Sigmoid colon (tissue), 4 donors: ENCODE measurements around the gene AP4S1.

Source experiments
- CTCF ChIP-seq, 4 experiments: fragments of 450-650 bp in 3 of 4; fragments of 200-600 bp in 1 of 4; IDR thresholded peaks; one replicate each; pipeline ENCODE4 v1.5.1; 2016 to 2019; ENCODE audit warnings: antibody characterized with exemption in 4 of 4, mild to moderate bottlenecking in 3 of 4, moderate library complexity in 2 of 4
- EP300 ChIP-seq, 4 donors: sonication (generic); formaldehyde crosslinking; IDR thresholded peaks; one replicate each; pipeline ENCODE4 v1.6.1; 2017; ENCODE audit warnings: antibody characterized with exemption in 4 of 4
- POLR2A ChIP-seq, 2 donors: fragments of 450-650 bp; IDR thresholded peaks; one replicate each; pipeline ENCODE4 v1.6.1; 2016; ENCODE audit warnings: antibody characterized with exemption in 2 of 2, mild to moderate bottlenecking in 2 of 2, moderate library complexity in 2 of 2
- POLR2AphosphoS5 ChIP-seq, 4 donors: sonication (generic); formaldehyde crosslinking; IDR thresholded peaks; one replicate each; pipeline ENCODE4 v1.6.1; 2017; ENCODE audit warnings: antibody characterized with exemption in 4 of 4

- TF ChIP-seq POLR2A (IDR thresholded peaks at IDR 0.05) (no peak), CTCF (IDR thresholded peaks at IDR 0.05) (no peak), EP300 (IDR thresholded peaks at IDR 0.05) (no peak), POLR2AphosphoS5 (IDR thresholded peaks at IDR 0.05) (no peak)
Measured at GRCh38 chr14:30980980-30981379, 44.5 kb upstream of the AP4S1 start.
